ENCODE results near the gene JPT1.

The JPT1 gene

GRCh38 chr17:75087558-75088453, 66.5 kb downstream of the JPT1 start, which contains the start of gene SLC16A5:
Gene SLC16A5, plus strand, starts transcription at chr17:75087954. Its CDS starts 5,683 bp downstream, at chr17:75093637.
- POLR2A ChIA-PET: interaction anchor here (0.7 to 1.7 kb wide), 4 partner anchors 9 to 26 kb away, joined by 3 to 12 read pairs (median 7); no protein-coding TSS in a partner anchor
- DNase-seq (ENCODE audit: low read depth, low spot score): no peak
- CTCF ChIA-PET: interaction anchor here (0.8 to 3.2 kb wide), 11 partner anchors 8 to 126 kb away, joined by 3 to 25 read pairs (median 8); partner anchors contain the start of gene ARMC7
- no peak for TF ChIP-seq CTCF (IDR thresholded peaks at IDR 0.05; ENCODE audit: insufficient read depth, low read length, missing control alignments)
- H3K4me3 ChIP-seq (ENCODE audit: low read depth, low read length): peak within 1 kb of the TSS; percentile 69

- POLR2A ChIA-PET: interaction anchor here (1.7 kb wide), 2 partner anchors 9 to 27 kb away, joined by 11 to 12 read pairs; no protein-coding TSS in a partner anchor
- H3K4me3 ChIP-seq (ENCODE audit: low read depth, low read length): peak overlapping the region; percentile 69
- CTCF ChIA-PET: interaction anchor here (1.6 to 3.2 kb wide), 6 partner anchors 9 to 115 kb away, joined by 3 to 25 read pairs (median 10); no protein-coding TSS in a partner anchor
Measured at GRCh38 chr17:75087182-75087557, 67.1 kb downstream of the JPT1 start.

GRCh38 chr17:75086496-75087181, 67.7 kb downstream of the JPT1 start:
- CTCF ChIA-PET: interaction anchor here (1.3 to 3.2 kb wide), 4 partner anchors 9 to 28 kb away, joined by 3 to 19 read pairs (median 8); no protein-coding TSS in a partner anchor
- H3K4me3 ChIP-seq (ENCODE audit: low read depth, low read length): no peak overlapping the region
- no peak for TF ChIP-seq CTCF (IDR thresholded peaks at IDR 0.05; ENCODE audit: insufficient read depth, low read length, missing control alignments)
- DNase-seq (ENCODE audit: low read depth, low spot score): no peak
- POLR2A ChIA-PET: interaction anchor here (1.7 kb wide), 1 partner anchor 27 kb away, joined by 12 read pairs; no protein-coding TSS in a partner anchor

More at GRCh38 chr17:75087182-75087557, 67.1 kb downstream of the JPT1 start:
- no peak for TF ChIP-seq CTCF (IDR thresholded peaks at IDR 0.05; ENCODE audit: insufficient read depth, low read length, missing control alignments)
- DNase-seq (ENCODE audit: low read depth, low spot score): no peak

All from AG04449 (cell line).